Fibroblast of skin of left quadriceps (primary cell): ENCODE results near the gene ARHGAP8.

Experiments used
- DNase-seq, 2 experiments: peaks; one replicate each; pipeline ENCODE4 v3.0.0-alpha.2; 2013; ENCODE audit warnings: low read depth in 2 of 2

The ARHGAP8 gene

DNA sequence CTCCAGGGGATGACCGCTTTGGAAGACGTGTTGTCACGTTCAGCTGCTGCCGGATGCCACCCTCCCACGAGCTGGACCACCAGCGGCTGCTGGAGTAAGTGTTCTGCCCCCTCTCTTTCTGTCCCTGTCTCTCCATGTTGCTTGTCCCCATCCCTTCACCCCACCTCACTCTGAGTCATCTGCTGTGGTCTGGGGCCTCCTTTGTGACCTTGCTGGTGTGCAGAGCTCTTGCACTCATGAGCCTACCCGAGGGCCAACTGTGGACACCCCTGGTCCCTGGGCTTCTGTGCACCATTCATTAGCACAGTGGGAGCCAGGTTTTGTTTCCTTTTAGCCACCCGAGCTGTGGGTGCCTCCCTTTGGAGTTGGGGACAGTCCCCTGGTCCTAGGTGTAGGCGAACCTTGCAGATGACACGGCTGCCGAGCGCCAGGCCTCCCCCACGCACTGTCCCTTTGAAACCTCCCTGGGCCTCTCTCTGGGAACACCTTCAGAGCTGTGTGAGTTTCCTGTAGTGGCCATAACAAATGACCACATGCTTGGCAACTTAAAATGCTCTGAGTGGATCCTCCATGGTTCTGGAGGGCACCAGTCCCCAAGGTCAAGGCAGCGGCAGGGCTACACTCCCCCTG lies 49.8 kb downstream of the ARHGAP8 start:
- DNase-seq = no peak

- no peak for DNase-seq
Measured at GRCh38 chr22:44802956-44803355, 50.6 kb downstream of the ARHGAP8 start.

- no peak for DNase-seq
Measured at GRCh38 chr22:44804327-44804726, 52.0 kb downstream of the ARHGAP8 start.

DNA sequence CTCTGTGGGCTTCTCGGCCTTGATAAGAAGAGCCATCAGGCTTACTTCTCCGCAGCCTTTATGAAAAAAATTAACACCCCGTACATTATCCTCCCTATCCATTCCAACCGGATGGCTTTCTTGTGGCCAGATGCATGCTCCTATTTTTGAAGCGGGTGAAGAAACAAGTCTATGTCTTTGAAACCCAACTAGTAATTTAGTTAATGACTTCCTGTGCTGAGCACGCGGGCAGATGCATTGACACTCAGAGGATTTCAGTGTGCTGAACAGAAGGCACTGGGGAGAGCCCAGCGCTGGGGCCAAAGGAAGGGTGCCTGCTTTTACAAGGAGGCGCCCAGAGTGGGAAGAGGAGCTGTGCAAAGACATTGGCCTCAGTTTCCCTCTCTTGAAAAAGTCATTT lies 53.3 kb downstream of the ARHGAP8 start:
- DNase-seq = no peak

DNA sequence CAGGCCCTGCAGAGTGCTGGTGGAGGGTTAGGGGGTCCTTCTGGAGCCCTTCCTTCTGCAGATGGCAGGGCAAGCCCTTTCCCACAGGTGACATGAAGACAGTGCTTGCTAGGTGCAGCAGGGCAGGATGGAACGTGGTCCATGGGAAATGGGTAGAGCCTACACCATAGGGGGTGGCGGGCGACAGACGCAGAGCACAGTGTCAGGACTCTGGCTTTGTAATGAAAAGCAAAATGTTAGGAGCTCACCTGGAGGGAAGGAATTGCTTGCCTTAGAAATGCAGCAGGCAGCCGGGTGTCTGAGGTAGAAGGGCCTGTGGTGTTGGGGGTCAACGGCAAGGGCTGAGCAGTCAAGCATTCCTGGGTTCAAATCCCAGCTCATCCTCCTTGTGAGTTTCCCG lies 54.9 kb downstream of the ARHGAP8 start:
- DNase-seq = no peak

DNA sequence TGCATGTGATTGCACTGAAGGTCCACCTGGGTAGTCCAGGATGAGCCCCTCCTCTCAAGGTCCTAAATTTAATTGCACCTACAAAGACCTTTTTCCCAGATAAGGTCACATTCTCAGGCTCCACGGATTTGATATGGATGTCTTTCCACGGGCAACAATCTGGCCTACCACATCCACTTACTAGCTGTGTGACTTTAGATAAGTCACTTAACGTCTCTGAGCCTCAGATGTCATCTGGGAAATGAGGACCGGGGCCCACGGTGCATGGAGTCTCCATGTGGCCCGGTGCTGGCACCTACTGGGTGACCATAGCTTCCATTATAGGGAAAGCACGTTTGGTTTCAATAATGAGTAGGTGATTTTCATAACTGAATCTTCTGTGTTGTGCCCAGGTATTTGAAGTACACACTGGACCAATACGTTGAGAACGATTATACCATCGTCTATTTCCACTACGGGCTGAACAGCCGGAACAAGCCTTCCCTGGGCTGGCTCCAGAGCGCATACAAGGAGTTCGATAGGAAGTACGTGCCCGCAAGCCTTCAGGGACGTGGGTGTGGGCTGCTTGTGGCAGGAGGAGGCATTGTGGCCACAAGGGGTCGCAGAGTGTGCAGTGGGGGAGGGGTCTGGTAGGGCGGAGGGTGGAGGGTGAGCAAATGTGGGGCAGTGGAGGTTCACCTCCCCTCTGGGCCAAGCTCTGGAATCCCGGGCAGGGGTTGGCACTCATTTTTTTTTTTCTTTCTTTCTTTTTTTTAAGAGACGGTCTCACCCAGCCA lies 55.7 kb downstream of the ARHGAP8 start:
- DNase-seq = no peak

- DNase-seq = no peak
Measured at GRCh38 chr22:44809456-44809855, 57.1 kb downstream of the ARHGAP8 start.

- no peak for DNase-seq
Measured at GRCh38 chr22:44811141-44811540, 58.8 kb downstream of the ARHGAP8 start.

DNA sequence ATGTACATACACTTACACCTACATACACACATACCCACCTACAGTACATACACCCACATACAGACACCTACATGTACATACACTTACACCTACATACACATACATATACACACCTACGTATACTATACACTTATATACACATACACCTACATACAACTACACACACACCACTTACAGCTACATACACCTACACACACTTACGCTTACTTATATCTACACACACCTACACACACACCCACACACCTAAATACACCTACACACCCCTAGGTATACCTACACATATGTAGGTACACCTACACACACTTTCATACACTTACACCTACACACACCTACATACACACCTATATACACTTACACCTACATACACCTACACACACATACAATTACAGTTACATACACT lies 61.0 kb downstream of the ARHGAP8 start:
- no peak for DNase-seq

- no peak for DNase-seq
Measured at GRCh38 chr22:44814266-44815098, 62.1 kb downstream of the ARHGAP8 start.

GRCh38 chr22:44815099-44816070 lies 63.0 kb downstream of the ARHGAP8 start:
- no peak for DNase-seq

DNA sequence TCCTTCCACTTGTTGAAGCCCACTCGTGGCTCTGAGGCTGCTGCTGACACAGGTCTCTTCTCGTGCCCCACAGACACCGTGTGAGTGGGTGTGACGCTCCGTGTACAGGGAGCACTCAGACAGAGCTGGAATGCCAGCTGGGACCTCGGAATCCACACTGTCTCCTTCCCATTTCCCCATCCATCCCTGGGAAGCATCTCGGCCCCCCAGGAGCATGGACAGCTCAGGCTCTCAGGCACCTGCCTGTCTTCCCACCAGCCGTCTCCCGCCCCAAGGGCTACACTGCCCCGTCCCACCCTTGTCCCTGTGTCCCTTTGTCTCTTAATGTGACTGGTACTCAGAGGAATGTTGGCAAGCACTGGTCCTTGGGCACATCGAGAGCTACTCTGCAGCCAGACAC lies 63.8 kb downstream of the ARHGAP8 start:
- DNase-seq = no peak

DNA sequence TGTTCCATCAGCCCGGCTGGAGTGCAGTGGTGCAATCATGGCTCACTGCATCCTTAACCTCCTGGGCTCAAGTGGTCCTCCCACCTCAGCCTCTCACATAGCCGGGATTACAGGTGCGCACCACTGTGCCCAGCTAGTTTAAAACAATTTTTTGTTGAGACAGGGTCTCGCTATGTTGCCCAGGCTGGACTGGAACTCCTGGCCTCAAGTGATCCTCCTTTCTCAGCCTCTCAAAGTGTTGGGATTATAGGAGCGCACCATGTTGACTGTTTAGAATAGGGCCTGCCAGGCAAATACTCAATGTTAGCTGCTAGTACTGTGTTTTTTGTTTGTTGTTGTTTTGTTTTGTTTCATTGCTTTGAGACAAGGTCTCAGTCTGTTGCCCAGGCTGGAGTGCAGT lies 66.4 kb downstream of the ARHGAP8 start:
- no peak for DNase-seq

- DNase-seq = no peak
Measured at GRCh38 chr22:44819966-44820631, 67.7 kb downstream of the ARHGAP8 start.

DNA sequence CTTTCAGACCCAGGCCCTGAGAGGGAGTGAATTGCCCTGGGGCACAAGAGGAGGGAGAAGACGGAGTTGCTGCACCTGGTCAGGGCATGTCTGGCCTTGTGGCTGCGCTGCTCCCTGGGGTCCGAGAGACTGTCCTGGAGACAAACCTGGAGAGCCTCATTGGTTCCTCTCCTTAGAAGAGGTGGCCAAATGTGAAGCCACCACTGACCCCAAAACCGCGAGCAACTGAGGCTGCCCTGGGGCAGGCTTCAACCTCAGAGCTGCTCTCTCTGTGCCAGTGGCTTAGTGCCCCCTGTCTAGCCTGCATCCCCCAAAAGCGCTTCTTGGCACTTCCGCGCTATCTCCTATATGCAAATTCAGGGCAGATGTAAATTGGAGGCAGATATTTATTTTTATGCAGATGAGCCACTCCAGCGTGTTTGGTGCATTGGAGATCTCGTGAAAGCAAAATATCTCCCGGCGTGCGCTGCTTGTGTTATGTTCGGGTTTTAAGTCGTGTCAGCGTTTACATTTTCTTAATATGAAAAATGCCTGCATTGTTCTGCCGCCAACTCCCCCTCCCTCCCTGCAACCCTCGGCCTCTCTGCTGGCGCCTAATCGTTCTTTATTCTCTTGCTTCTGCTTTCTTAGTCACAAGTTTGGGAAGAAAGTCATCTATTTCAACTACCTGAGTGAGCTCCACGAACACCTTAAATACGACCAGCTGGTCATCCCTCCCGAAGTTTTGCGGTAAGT lies 69.5 kb downstream of the ARHGAP8 start:
- no peak for DNase-seq

- DNase-seq = no peak
Measured at GRCh38 chr22:44822534-44822933, 70.2 kb downstream of the ARHGAP8 start.

- no peak for DNase-seq
Measured at GRCh38 chr22:44823396-44823795, 71.0 kb downstream of the ARHGAP8 start.

- no peak for DNase-seq
Measured at GRCh38 chr22:44823806-44824205, 71.4 kb downstream of the ARHGAP8 start.

DNA sequence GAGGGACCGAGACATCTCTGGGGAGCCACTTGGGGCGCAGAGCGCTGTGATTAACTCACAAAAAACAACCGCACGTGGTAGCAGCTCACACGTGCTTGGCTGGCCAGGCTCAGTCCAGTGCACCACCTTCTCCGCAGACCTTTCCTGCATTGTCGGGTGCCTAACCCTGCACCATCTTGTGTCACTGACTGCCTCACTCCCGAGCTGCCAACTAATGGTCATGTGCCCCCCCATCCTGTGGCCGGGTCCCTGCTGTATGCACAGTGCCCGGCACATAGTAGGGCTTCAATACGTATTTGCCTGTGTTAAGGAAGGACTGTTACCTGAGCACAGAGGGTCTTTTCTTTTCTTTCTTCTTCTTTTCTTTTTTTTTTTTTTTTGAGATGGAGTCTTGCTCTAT lies 71.9 kb downstream of the ARHGAP8 start:
- DNase-seq = no peak
